ENCODE data around the gene MDH2. TPM values are rescaled to one million over a fixed set of nuclear protein-coding genes. Genes with fewer than 3 reads are reported as not detected.
A peak's percentile ranks its signal among the peaks of the same experiment; 100 is the strongest.

Gene MDH2
- total RNA-seq (2021; fragmentation: NEBNext Ultra II Directional; extraction: Animal tissue kit (Norgen Biotek cat#: 25700)), result 254 TPM in 2 replicates
- 203 and 258 TPM in 2 replicates for polyA plus RNA-seq (2011; rRNA removed)
- 115 TPM for polyA plus RNA-seq (2011; cell fraction: cytosol; rRNA removed)
- polyA plus RNA-seq (2011; cell fraction: nucleus; rRNA removed), result 220 TPM
- 202 to 301 TPM (median 265 TPM) in 4 replicates for polyA plus RNA-seq (2012, experiment 1 of 2)
- 248 TPM for polyA plus RNA-seq (2012, experiment 2 of 2)
- polyA plus RNA-seq (2013, experiment 1 of 2), result 314 TPM
- polyA plus RNA-seq (2013, experiment 2 of 2), result 278 TPM
- 107 and 122 TPM in 2 replicates for polyA minus RNA-seq (2011; rRNA and poly(A)+ RNA removed)
- 166 TPM for polyA minus RNA-seq (2011; cell fraction: cytosol; rRNA and poly(A)+ RNA removed)
- 98.6 TPM for polyA minus RNA-seq (2011; cell fraction: nucleus; rRNA and poly(A)+ RNA removed)
- long read RNA-seq, experiment 1, transcript MDH2-205 (2 exons, 648 nt), result minor isoform, 5 of 675 reads
- long read RNA-seq, experiment 1, transcript MDH2-204 (8 exons, 2,020 nt), result minor isoform, 6 of 675 reads
- long read RNA-seq, experiment 1, transcript MDH2-201 (9 exons, 2,209 nt), result major isoform, 476 of 675 reads
- long read RNA-seq, experiment 1, partial matches to known transcripts, result 148 of 675 reads
- long read RNA-seq, experiment 1, other reads (novel, unspliced or antisense), result 38 of 675 reads
- long read RNA-seq, experiment 2, transcript MDH2-204 (8 exons, 2,020 nt), result minor isoform, 5 of 442 reads
- long read RNA-seq, experiment 2, transcript MDH2-201 (9 exons, 2,209 nt), result major isoform, 432 of 442 reads
- long read RNA-seq, experiment 2, partial matches to known transcripts, result 3 of 442 reads
- long read RNA-seq, experiment 2, other reads (novel, unspliced or antisense), result 2 of 442 reads

DNA sequence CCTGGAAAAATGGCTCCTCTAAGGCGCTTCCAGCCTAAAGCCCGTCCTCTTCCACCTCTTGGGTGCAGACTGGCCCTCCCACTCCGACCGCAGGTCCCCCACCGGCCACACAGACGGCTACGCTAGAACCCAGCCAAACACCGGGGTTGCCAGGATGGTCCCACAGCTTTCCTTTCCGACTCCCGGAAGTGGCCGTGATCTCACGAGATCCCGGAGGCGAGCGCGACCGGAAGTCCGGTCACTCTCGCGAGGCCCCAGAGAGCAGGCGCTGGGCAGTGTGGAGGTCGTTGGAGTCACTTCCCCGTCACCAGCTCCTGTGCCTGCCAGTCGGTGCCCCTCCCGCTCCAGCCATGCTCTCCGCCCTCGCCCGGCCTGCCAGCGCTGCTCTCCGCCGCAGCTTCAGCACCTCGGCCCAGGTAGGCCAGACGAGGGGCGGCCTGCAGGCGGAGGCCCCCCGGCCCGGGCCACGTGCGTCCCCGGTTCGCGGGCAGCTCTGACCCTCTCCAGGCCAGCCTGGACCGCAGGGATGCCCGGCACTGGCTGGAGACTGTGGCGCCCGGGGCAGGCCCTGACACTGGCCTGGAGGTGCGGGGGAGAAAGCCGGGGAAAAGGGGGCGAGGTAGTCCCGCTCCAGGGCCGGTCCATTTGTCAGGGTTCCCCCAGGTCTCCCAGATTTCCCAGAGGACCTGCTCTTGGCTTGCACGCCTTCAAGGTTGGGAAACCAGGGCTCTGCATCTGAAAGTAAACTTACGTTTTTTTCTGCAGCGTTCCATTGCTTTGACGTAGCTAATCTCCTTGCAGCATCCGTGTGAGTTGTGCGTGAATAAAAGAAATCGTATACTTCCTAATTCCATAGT is at the start of gene MDH2, which contains the start of gene STYXL1:
TSS of gene MDH2 (plus strand) at position 296 of the 857 bp plus-strand sequence. CDS start at position 351, 55 bp downstream.
TSS of gene STYXL1 (minus strand) at position 190 of the 857 bp plus-strand sequence. CDS start 17,477 bp downstream, outside the sequence.
- peaks cover 0 to 4% (median 3%) of the 10 kb centered on the region in 4 experiments; a peak in 6 of 7 replicates for H3K4me1 ChIP-seq (replicated peaks in 1 of 4; ENCODE audit: control insufficient read depth in 3 of 4, insufficient read depth in 4 of 4, low read length in 3 of 4)
- no peaks in the 10 kb centered on the region for H3K9me3 ChIP-seq (ENCODE audit: insufficient read depth in 2 of 2, low read depth in 1 of 2, low read length in 1 of 2)
- H2BK5ac ChIP-seq (ENCODE audit: low read depth, low read length), result peak within 1 kb of the TSS; percentile 83
- peak within 1 kb of the TSS; percentile 79 for H3K27ac ChIP-seq (ENCODE audit: low read depth, low read length)
- 1% methylated on average over 49 of the region's 58 CpGs; no CpG with 5 or more reads in 1 of the 2 experiments for WGBS, 2 experiments (ENCODE audit: extremely low coverage in 1 of 2, insufficient coverage in 1 of 2, insufficient read length in 1 of 2, insufficient replicate concordance in 2 of 2, low coverage in 1 of 2, low lambda C conversion rate in 2 of 2, missing lambda C conversion rate in 1 of 2)
- H2BK15ac ChIP-seq (ENCODE audit: low read length), result no peak within 1 kb of the TSS
- peak within 1 kb of the TSS; percentile 78 for H3K56ac ChIP-seq (replicated peaks; ENCODE audit: insufficient read length, low read depth, low read length)
- FAIRE-seq, result no peak
- H3K36me3 ChIP-seq (ENCODE audit: control insufficient read depth in 2 of 4, insufficient read depth in 4 of 4, low read length in 3 of 4), result peaks cover 0 to 8% (median 1%) of the 10 kb centered on the region in 4 experiments; a peak in 4 of 8 replicates
- peak within 1 kb of the TSS; percentile 77 to 99 for H3K4me2 ChIP-seq (ENCODE audit: insufficient read depth in 1 of 2, low read depth in 2 of 2, low read length in 2 of 2)
- H3K23me2 ChIP-seq (ENCODE audit: low read depth, low read length), result peaks cover 4% of the 10 kb centered on the region
- H3K79me1 ChIP-seq (ENCODE audit: low read depth, low read length), result peaks cover 14% of the 10 kb centered on the region
- H3K4ac ChIP-seq (replicated peaks; ENCODE audit: insufficient read length, low read depth, low read length), result peak within 1 kb of the TSS; percentile 83
- H3K4me3 ChIP-seq (ENCODE audit: extremely low read depth in 1 of 4, insufficient read depth in 2 of 4, low read depth in 3 of 4, low read length in 4 of 4), result peak within 1 kb of the TSS; percentile 94 to 97 (median 96)
- peak within 1 kb of the TSS; percentile 26; the same call in 1 of the 2 replicates for H3K18ac ChIP-seq (ENCODE audit: extremely low read depth, low read length)
- H3K14ac ChIP-seq (ENCODE audit: insufficient read length), result no peak within 1 kb of the TSS
- CTCF ChIA-PET (ENCODE audit: partially characterized antibody), result interaction anchor here (0.6 to 1.6 kb wide), 5 partner anchors 21 to 266 kb away, joined by 3 to 4 read pairs (median 3); no protein-coding TSS in a partner anchor
- H2BK120ac ChIP-seq (replicated peaks; ENCODE audit: low read depth, low read length), result no peak within 1 kb of the TSS
- H4K20me1 ChIP-seq (replicated peaks in 1 of 2; ENCODE audit: control insufficient read depth in 1 of 2, insufficient read depth in 2 of 2, low read length in 2 of 2), result peaks cover 3 to 16% of the 10 kb centered on the region in 2 experiments
- H3K23ac ChIP-seq (ENCODE audit: insufficient read length), result no peak within 1 kb of the TSS
- no peak within 1 kb of the TSS for H2BK20ac ChIP-seq (ENCODE audit: low read length)
- H2BK12ac ChIP-seq (ENCODE audit: low read depth, low read length), result 0 out of 2 replicates have a peak within 1 kb of the TSS, but pooled peaks have one; percentile 14
- POLR2A ChIA-PET (ENCODE audit: partially characterized antibody), result interaction anchor here (0.6 to 15.6 kb wide), 29 partner anchors 9 to 1761 kb away, joined by 3 to 127 read pairs (median 4); no protein-coding TSS in a partner anchor
- peak within 1 kb of the TSS; percentile 67; the same call in 1 of the 2 replicates for H2AFZ ChIP-seq (ENCODE audit: low read length)
- peak within 1 kb of the TSS; percentile 57 for H4K91ac ChIP-seq (replicated peaks; ENCODE audit: insufficient read length, low read length)
- H4K5ac ChIP-seq (ENCODE audit: insufficient read length, low read depth, low read length), result peak within 1 kb of the TSS; percentile 64
- DNase-seq (ENCODE audit: low read depth in 1 of 2, low spot score in 2 of 2), result peak; percentile 81 to 93
- peaks cover 8 to 77% of the 10 kb centered on the region in 2 experiments for H3K79me2 ChIP-seq (ENCODE audit: control insufficient read depth in 1 of 2, insufficient read depth in 2 of 2, low read length in 2 of 2)
- peak within 1 kb of the TSS; percentile 93 for H4K8ac ChIP-seq (ENCODE audit: extremely low read depth, insufficient read depth, low read length)
- H3K27me3 ChIP-seq (replicated peaks in 1 of 4; ENCODE audit: control insufficient read depth in 3 of 4, extremely low read depth in 1 of 4, insufficient read depth in 3 of 4, low read length in 3 of 4), result no peaks in the 10 kb centered on the region
- peak within 1 kb of the TSS; percentile 94 to 99 (median 96) for H3K9ac ChIP-seq (replicated peaks in 1 of 4; ENCODE audit: extremely low read depth in 1 of 4, low read depth in 3 of 4, low read length in 3 of 4)
- 0 out of 2 replicates have a peak within 1 kb of the TSS, but pooled peaks have one; percentile 40 for H2AK5ac ChIP-seq (ENCODE audit: low read depth, low read length)
- TF ChIP-seq RBBP5 (IDR thresholded peaks at IDR 0.05; ENCODE audit: borderline replicate concordance, low read depth, low read length), result peak; percentile 75; the same call in 1 of the 2 replicates
- TF ChIP-seq CHD1 (IDR thresholded peaks at IDR 0.05; ENCODE audit: low read depth, low read length), result no peak
- TF ChIP-seq, protein P1, sequence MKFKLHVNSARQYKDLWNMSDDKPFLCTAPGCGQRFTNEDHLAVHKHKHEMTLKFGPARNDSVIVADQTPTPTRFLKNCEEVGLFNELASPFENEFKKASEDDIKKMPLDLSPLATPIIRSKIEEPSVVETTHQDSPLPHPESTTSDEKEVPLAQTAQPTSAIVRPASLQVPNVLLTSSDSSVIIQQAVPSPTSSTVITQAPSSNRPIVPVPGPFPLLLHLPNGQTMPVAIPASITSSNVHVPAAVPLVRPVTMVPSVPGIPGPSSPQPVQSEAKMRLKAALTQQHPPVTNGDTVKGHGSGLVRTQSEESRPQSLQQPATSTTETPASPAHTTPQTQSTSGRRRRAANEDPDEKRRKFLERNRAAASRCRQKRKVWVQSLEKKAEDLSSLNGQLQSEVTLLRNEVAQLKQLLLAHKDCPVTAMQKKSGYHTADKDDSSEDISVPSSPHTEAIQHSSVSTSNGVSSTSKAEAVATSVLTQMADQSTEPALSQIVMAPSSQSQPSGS (IDR thresholded peaks at IDR 0.05; ENCODE audit: low read length), result peak; percentile 69; the same call in 1 of the 2 replicates
- peak; percentile 92 for TF ChIP-seq TAF1 (IDR thresholded peaks at IDR 0.05; ENCODE audit: low read depth, low read length)
- no peak for TF ChIP-seq EGR1 (IDR thresholded peaks at IDR 0.05; ENCODE audit: borderline replicate concordance, low read depth, low read length)
